ENCODE results near the gene CXCL5.
"Not testable (repeated sequence)": the region's sequence is repeated elsewhere in the genome, so short reads cannot be mapped to it uniquely, and the experiment has no call there.

- TF ChIP-seq, protein P1, sequence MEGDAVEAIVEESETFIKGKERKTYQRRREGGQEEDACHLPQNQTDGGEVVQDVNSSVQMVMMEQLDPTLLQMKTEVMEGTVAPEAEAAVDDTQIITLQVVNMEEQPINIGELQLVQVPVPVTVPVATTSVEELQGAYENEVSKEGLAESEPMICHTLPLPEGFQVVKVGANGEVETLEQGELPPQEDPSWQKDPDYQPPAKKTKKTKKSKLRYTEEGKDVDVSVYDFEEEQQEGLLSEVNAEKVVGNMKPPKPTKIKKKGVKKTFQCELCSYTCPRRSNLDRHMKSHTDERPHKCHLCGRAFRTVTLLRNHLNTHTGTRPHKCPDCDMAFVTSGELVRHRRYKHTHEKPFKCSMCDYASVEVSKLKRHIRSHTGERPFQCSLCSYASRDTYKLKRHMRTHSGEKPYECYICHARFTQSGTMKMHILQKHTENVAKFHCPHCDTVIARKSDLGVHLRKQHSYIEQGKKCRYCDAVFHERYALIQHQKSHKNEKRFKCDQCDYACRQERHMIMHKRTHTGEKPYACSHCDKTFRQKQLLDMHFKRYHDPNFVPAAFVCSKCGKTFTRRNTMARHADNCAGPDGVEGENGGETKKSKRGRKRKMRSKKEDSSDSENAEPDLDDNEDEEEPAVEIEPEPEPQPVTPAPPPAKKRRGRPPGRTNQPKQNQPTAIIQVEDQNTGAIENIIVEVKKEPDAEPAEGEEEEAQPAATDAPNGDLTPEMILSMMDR (conservative IDR thresholded peaks at IDR 0.05; ENCODE audit: low read depth, low read length) = not testable (repeated sequence)
- TF ChIP-seq MXI1 (IDR thresholded peaks at IDR 0.05; ENCODE audit: borderline replicate concordance, low read depth, low read length); POLR2A (IDR thresholded peaks at IDR 0.05; ENCODE audit: low read depth, low read length); SMC3 (IDR thresholded peaks at IDR 0.05; ENCODE audit: low read depth, low read length); MAZ (IDR thresholded peaks at IDR 0.05; ENCODE audit: borderline replicate concordance, low read depth, low read length); MAFK (IDR thresholded peaks at IDR 0.05; ENCODE audit: low read depth, low read length); BHLHE40 (IDR thresholded peaks at IDR 0.05; ENCODE audit: low read depth, low read length); RAD21 (IDR thresholded peaks at IDR 0.05; ENCODE audit: low read length): not testable (repeated sequence)
Observed at GRCh38 chr4:73981175-73981574, 17.3 kb downstream of the CXCL5 start.
